Stomach (tissue), 9 donors: ENCODE data around the gene SETX. TPM values are rescaled to one million over a fixed set of nuclear protein-coding genes. Genes with fewer than 3 reads are reported as not detected.
A peak's percentile ranks its signal among the peaks of the same experiment; 100 is the strongest.

ENCODE experiments used
- DNase-seq, 2 donors: peaks; one replicate each; pipeline versions ENCODE4 v3.0.0 to v3.0.0-alpha.2; 2013 to 2019
- H3K27ac ChIP-seq, 5 donors: fragments of 200-600 bp in 4 of 5; sonication (generic) in 4 of 5; one replicate each; pipeline ENCODE4 v1.5.1; 2013 to 2019; ENCODE audit warnings: mild to moderate bottlenecking in 1 of 5, moderate library complexity in 1 of 5
- H3K27me3 ChIP-seq, 3 donors: fragments of 200-600 bp; sonication (generic); one replicate each; pipeline ENCODE4 v1.5.1; 2017 to 2019; ENCODE audit warnings: mixed run types in 1 of 3
- H3K36me3 ChIP-seq, 4 donors: fragments of 200-600 bp; sonication (generic); 1 replicate in 3 of 4; 2 replicates in 1 of 4; pipeline ENCODE4 v1.5.1; 2016 to 2019
- H3K4me1 ChIP-seq, 4 donors: fragments of 200-600 bp; sonication (generic); one replicate each; pipeline ENCODE4 v1.5.1; 2016 to 2019
- H3K4me3 ChIP-seq, 4 donors: fragments of 200-600 bp; sonication (generic) in 3 of 4; one replicate each; pipeline ENCODE4 v1.5.1; 2016 to 2019; ENCODE audit warnings: mild to moderate bottlenecking in 1 of 4
- H3K9me3 ChIP-seq, 4 donors: fragments of 200-600 bp; sonication (generic); one replicate each; pipeline ENCODE4 v1.5.1; 2016 to 2019
- EP300 ChIP-seq: sonication (generic); formaldehyde crosslinking; IDR thresholded peaks from one replicate; pipeline ENCODE4 v1.6.1; 2017; ENCODE audit warnings: antibody characterized with exemption
- POLR2A ChIP-seq, 4 donors: fragments of 450-650 bp; IDR thresholded peaks; one replicate each; pipeline ENCODE4 v1.6.1; 2016; ENCODE audit warnings: antibody characterized with exemption in 4 of 4, control low read depth in 2 of 4, mild to moderate bottlenecking in 1 of 4, moderate library complexity in 1 of 4
- POLR2AphosphoS5 ChIP-seq, 3 donors: sonication (generic); formaldehyde crosslinking; IDR thresholded peaks; one replicate each; pipeline ENCODE4 v1.6.1; 2016; ENCODE audit warnings: antibody characterized with exemption in 3 of 3
- WGBS, 5 donors: extraction: QIAGEN DNeasy Blood & Tissue Kit in 3 of 5; methylation state at CpG; one replicate each; pipeline versions ENCODE4 v1.1.5 to v1.1.7; 2013 to 2018; 5-methylcytosine and 5-hydroxymethylcytosine counted together
- intact Hi-C: fragments of 100-400 bp; cut with DNase I; formaldehyde crosslinking; loops from one replicate; pipeline ENCODE4 v1.15.1; 2023; ENCODE audit warnings: low total_unique reads
- polyA plus RNA-seq, 3 donors: library from polyadenylated mRNA; stranded (reverse); fragments of 200-250 nt; gene quantifications; one replicate each; pipeline ENCODE4 v1.2.3, GENCODE V29; 2013
- total RNA-seq, 5 donors: library from RNA; depleted of rRNA; stranded (reverse); fragments of >200 nt; gene quantifications; one replicate each; pipeline versions ENCODE4 v1.1.0 to v1.2.3, GENCODE V29; 2014 to 2016
- TF ChIP-seq, protein P1 (sequence below), 7 experiments: fragments of 450-650 bp in 4 of 7; fragments of 200-600 bp in 3 of 7; sonication (generic) in 3 of 7; IDR thresholded peaks; one replicate each; pipeline ENCODE4 v1.5.1; 2016 to 2019; ENCODE audit warnings: antibody characterized with exemption in 7 of 7, control low read depth in 2 of 7, mild to moderate bottlenecking in 1 of 7
- donor health status: healthy with polysubstance abuse.
- donor health status: Bipolar disorder and iron deficiency.
- donor health status: healthy.

SETX gene
- total and polyA plus RNA-seq, 8 donors, result 7.9 to 96.7 (median 34.6) TPM

DNA sequence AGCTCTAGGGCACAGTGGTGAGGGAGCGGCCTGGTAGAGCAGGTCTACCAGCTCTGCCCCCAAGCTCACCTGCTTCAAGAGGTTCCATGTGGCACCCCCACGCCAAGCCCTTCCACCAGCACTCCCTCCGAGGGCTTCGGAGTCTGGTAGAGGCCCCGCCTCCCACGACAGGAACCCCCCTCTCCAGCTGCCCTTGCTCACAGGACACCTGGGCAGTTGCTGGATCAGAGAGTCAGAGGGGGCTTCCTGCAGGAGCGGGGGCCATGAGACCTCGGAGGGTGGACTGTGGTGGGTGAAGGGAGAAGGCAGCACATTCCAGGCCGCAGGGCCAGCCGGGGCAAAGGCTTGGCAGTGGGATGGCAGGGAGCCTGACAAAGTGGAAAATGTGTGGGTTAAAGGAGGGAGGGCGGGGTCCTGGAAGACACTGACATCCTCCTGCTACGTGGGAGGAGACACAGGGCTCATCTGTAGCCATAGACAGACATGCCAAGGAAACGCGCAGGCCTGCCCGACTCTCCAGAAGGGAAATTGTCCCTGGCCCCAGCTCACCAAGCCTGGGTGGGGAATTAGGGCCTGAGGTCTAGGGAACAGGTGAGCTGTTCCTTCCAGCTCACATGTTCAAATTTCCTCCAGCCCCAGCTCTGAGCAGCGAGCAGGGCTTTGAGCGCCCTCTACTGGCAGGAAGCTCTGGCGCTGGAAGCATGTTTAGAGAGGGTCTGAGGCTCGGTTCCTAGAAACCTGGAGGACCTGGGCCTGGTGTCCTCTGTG, 118.7 kb downstream of the SETX start:
- peak in 1 of 3 donors; percentile 18 for TF ChIP-seq POLR2AphosphoS5 (IDR thresholded peaks at IDR 0.05)
- TF ChIP-seq, protein P1, sequence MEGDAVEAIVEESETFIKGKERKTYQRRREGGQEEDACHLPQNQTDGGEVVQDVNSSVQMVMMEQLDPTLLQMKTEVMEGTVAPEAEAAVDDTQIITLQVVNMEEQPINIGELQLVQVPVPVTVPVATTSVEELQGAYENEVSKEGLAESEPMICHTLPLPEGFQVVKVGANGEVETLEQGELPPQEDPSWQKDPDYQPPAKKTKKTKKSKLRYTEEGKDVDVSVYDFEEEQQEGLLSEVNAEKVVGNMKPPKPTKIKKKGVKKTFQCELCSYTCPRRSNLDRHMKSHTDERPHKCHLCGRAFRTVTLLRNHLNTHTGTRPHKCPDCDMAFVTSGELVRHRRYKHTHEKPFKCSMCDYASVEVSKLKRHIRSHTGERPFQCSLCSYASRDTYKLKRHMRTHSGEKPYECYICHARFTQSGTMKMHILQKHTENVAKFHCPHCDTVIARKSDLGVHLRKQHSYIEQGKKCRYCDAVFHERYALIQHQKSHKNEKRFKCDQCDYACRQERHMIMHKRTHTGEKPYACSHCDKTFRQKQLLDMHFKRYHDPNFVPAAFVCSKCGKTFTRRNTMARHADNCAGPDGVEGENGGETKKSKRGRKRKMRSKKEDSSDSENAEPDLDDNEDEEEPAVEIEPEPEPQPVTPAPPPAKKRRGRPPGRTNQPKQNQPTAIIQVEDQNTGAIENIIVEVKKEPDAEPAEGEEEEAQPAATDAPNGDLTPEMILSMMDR (IDR thresholded peaks at IDR 0.05), result peak in 5 of 7 experiments; percentile 69 to 93 (median 80)
- no peak for TF ChIP-seq POLR2A (IDR thresholded peaks at IDR 0.05)
- H3K27me3 ChIP-seq, result peaks cover 0 to 42% (median 10%) of the 10 kb centered on the region in 3 donors
- peaks cover 0 to 21% (median 16%) of the 10 kb centered on the region in 4 donors for H3K4me1 ChIP-seq
- WGBS, 5 donors, result 40 to 46% (median 44%) methylated on average over 16 to 19 of the region's 19 CpGs
- H3K36me3 ChIP-seq, result no peaks in the 10 kb centered on the region
- no peak overlapping the region for H3K27ac ChIP-seq
- no peaks in the 10 kb centered on the region for H3K9me3 ChIP-seq
- H3K4me3 ChIP-seq, result no peak overlapping the region
- intact Hi-C loops, result loop anchor here (5.0 kb wide), 1 partner anchor 474 kb away; no protein-coding TSS in a partner anchor
- DNase-seq, result peak; percentile 87 to 91

DNA sequence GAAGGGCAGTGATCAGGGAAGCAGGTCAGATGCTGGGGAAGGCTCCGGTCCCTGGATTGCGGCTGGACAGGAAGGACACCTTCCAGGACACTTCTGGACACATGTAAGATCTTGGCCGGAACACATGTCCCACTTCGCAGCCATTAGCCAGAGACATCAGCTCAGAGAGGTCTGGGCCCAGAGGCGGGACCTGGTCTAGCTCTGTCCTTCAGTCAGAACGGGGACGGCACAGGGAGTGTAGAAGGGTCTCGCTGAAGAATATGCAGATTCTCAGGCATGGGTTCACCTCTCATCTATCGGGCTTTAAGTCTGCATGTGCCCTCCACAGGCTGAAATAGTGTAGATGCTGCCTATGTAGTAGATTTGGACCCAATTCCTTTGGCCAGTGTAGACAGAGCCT, 119.7 kb downstream of the SETX start:
- Histone ChIP-seq H3K27me3 (peaks cover 0 to 52% (median 17%) of the 10 kb centered on the region in 3 donors), H3K4me3 (no peak overlapping the region), H3K27ac (no peak overlapping the region), H3K9me3 (no peaks in the 10 kb centered on the region), H3K36me3 (no peaks in the 10 kb centered on the region), H3K4me1 (peaks cover 0 to 11% (median 7%) of the 10 kb centered on the region in 4 donors)
- WGBS, 5 donors, result 80 to 92% (median 86%) methylated on average over 5 to 9 of the region's 9 CpGs
- intact Hi-C loops, result loop anchor here (5.0 kb wide), 1 partner anchor 473 kb away; no protein-coding TSS in a partner anchor
- DNase-seq, result no peak
- TF ChIP-seq, protein P1 (IDR thresholded peaks at IDR 0.05), result no peak
- TF ChIP-seq POLR2A (IDR thresholded peaks at IDR 0.05), result no peak
- TF ChIP-seq EP300, result no peak
- TF ChIP-seq POLR2AphosphoS5 (IDR thresholded peaks at IDR 0.05), result no peak

DNA sequence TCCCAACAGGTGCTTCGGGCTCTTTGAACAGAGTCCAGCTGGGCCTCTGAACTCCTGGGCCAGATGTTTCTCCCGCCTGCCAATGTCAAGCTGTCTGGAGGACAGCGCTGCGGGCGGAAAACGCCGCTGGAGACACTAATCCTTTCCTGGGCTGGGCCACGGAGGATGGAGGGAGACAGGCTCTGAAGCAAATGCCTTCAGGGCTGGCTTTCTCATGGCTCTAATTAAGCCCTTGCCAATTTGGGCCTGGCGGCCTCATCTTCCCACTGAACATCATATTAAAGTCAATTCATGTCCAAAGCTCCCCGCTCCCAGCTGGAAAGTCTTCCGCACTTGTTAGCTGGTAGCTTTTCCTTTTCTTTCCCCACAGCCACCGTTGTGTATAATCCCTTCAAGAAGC, 120.3 kb downstream of the SETX start:
- intact Hi-C loops, result loop anchor here (5.0 kb wide), 1 partner anchor 67 kb away; no protein-coding TSS in a partner anchor
- 65 to 76% (median 71%) methylated on average over 12 of the region's 12 CpGs for WGBS, 5 donors
- TF ChIP-seq, protein P1 (IDR thresholded peaks at IDR 0.05), result no peak
- no peak for TF ChIP-seq POLR2A (IDR thresholded peaks at IDR 0.05)
- no peak for TF ChIP-seq POLR2AphosphoS5 (IDR thresholded peaks at IDR 0.05)
- no peak for TF ChIP-seq EP300
- Histone ChIP-seq H3K9me3 (no peaks in the 10 kb centered on the region), H3K36me3 (no peaks in the 10 kb centered on the region), H3K4me1 (peaks cover 0 to 8% (median 7%) of the 10 kb centered on the region in 4 donors), H3K27me3 (peaks cover 0 to 58% (median 19%) of the 10 kb centered on the region in 3 donors), H3K4me3 (no peak overlapping the region), H3K27ac (no peak overlapping the region)
- no peak for DNase-seq

DNA sequence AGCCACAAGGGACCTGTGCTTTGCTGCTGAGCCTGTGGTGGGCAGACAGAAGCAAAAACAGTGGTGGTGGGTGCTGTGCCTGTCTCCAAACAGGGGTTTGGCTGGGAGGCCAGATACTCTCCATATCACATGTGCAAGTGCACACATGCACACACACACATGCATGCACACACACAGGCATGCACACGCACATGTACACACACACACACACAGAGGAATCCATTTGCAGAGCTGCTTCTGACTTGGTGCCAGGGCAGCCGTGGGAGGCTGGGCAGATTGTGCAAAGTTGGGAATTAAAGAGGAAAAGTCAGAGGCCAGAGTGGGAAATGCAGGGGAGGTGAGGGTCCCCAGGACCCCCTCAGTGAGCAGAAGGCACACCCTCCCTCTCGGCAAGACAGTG, 121.6 kb downstream of the SETX start:
- Histone ChIP-seq H3K27ac (no peak overlapping the region), H3K4me3 (no peak overlapping the region), H3K4me1 (peaks cover 0 to 8% (median 7%) of the 10 kb centered on the region in 4 donors), H3K9me3 (no peaks in the 10 kb centered on the region), H3K27me3 (peaks cover 0 to 71% (median 19%) of the 10 kb centered on the region in 3 donors), H3K36me3 (no peaks in the 10 kb centered on the region)
- DNase-seq, result no peak
- TF ChIP-seq POLR2AphosphoS5 (IDR thresholded peaks at IDR 0.05) (no peak), POLR2A (IDR thresholded peaks at IDR 0.05) (no peak), EP300 (no peak)
- TF ChIP-seq, protein P1 (IDR thresholded peaks at IDR 0.05), result no peak
- WGBS, 5 donors, result 57 to 71% (median 61%) methylated on average over 3 of the region's 3 CpGs
- intact Hi-C loops, result loop anchor here (5.0 kb wide), 1 partner anchor 66 kb away; no protein-coding TSS in a partner anchor
